Measurements from ENCODE around the gene TFDP2.
"Not testable (repeated sequence)": the region's sequence is repeated elsewhere in the genome, so short reads cannot be mapped to it uniquely, and the experiment has no call there.

- TF ChIP-seq POLR2A, CTCF (IDR thresholded peaks at IDR 0.05): not testable (repeated sequence)
Measured at GRCh38 chr3:142088925-142089324, 60.4 kb downstream of the TFDP2 start.
